SK-N-SH (cell line): ENCODE measurements around the gene PHYKPL. TPM values are rescaled to one million over a fixed set of nuclear protein-coding genes. Genes with fewer than 3 reads are reported as not detected.

ENCODE experiments used
- CTCF ChIA-PET: fragments of 300-600, 350-600 bp; formaldehyde crosslinking; extraction: SDS; loops from one replicate; lab custom pipeline; 2021; lab: Yijun Ruan, JAX
- POLR2A ChIA-PET: fragments of 350-600 bp; sonication (Branson Sonifier 250); formaldehyde crosslinking; extraction: SDS; loops from one replicate; lab custom pipeline; 2020; ENCODE audit warnings: antibody characterized with exemption, inconsistent platforms; lab: Yijun Ruan, JAX
- DNase-seq: peaks from one replicate; pipeline ENCODE4 v3.0.0; 2012
- H2AFZ ChIP-seq: fragments of 200-600 bp; sonication (generic); 2 replicates; pipeline ENCODE4 v1.8.1; 2016; ENCODE audit warnings: antibody characterized with exemption, mild to moderate bottlenecking, low read depth
- H3F3A ChIP-seq: fragments of 200-600 bp; sonication (generic); replicated peaks from 2 replicates; pipeline ENCODE3; 2016; ENCODE audit warnings: antibody characterized with exemption, mild to moderate bottlenecking; ENCODE audit not compliant: insufficient read depth
- H3K27ac ChIP-seq, 2 experiments: fragments of 200-500 bp in 1 of 2; fragments of 200-600 bp in 1 of 2; sonication (Bioruptor generic) in 1 of 2; sonication (generic), shearing (Covaris generic) in 1 of 2; 2 replicates each; pipeline versions ENCODE4 v1.5.1 to v1.6.1; 2014 to 2016; ENCODE audit warnings: low read depth in 2 of 2, inconsistent platforms in 1 of 2, low read length in 1 of 2, mild to moderate bottlenecking in 1 of 2, mixed read lengths in 1 of 2
- H3K27me3 ChIP-seq: fragments of 200-600 bp; sonication (generic), shearing (Covaris generic); 2 replicates; pipeline ENCODE4 v1.6.1; 2016; ENCODE audit warnings: mixed run types; ENCODE audit not compliant: insufficient read depth
- H3K36me3 ChIP-seq, 2 experiments: fragments of 200-500 bp in 1 of 2; fragments of 200-600 bp in 1 of 2; sonication (Bioruptor generic) in 1 of 2; sonication (generic) in 1 of 2; replicated peaks in 1 of 2; 2 replicates each; pipeline versions ENCODE3 to v1.5.1; 2014 to 2016; ENCODE audit warnings: low read length in 1 of 2, mild to moderate bottlenecking in 1 of 2; ENCODE audit not compliant: insufficient read depth in 2 of 2, control insufficient read depth in 1 of 2
- H3K4me1 ChIP-seq, 2 experiments: fragments of 200-500 bp in 1 of 2; fragments of 200-600 bp in 1 of 2; sonication (Bioruptor generic) in 1 of 2; sonication (generic), shearing (Covaris generic) in 1 of 2; 2 replicates each; pipeline versions ENCODE4 v1.5.1 to v1.6.1; 2014 to 2016; ENCODE audit warnings: low read depth in 1 of 2, low read length in 1 of 2, mixed run types in 1 of 2; ENCODE audit not compliant: insufficient read depth in 2 of 2, control insufficient read depth in 1 of 2
- H3K4me2 ChIP-seq: fragments of 200-600 bp; sonication (generic), shearing (Covaris generic); 2 replicates; pipeline ENCODE4 v1.6.1; 2017; ENCODE audit warnings: mixed run types
- H3K4me3 ChIP-seq, 2 experiments: fragments of 200-500 bp in 1 of 2; fragments of 200-600 bp in 1 of 2; sonication (Bioruptor generic) in 1 of 2; sonication (generic), shearing (Covaris generic) in 1 of 2; 2 replicates each; pipeline versions ENCODE4 v1.5.1 to v1.8.1; 2014 to 2016; ENCODE audit warnings: low read depth in 2 of 2, inconsistent platforms in 1 of 2, low read length in 1 of 2, mild to moderate bottlenecking in 1 of 2, mixed read lengths in 1 of 2, moderate library complexity in 1 of 2
- H3K79me2 ChIP-seq: fragments of 200-600 bp; sonication (generic); 2 replicates; pipeline ENCODE4 v1.8.1; 2017; ENCODE audit warnings: mild to moderate bottlenecking; ENCODE audit not compliant: insufficient read depth
- H3K9ac ChIP-seq: fragments of 200-600 bp; sonication (generic); 2 replicates; pipeline ENCODE4 v1.6.1; 2017; ENCODE audit warnings: mixed run types
- H3K9me2 ChIP-seq: fragments of 200-600 bp; sonication (generic); 2 replicates; pipeline ENCODE4 v1.6.1; 2017; ENCODE audit warnings: mixed run types
- H3K9me3 ChIP-seq: fragments of 200-600 bp; sonication (generic); 2 replicates; pipeline ENCODE4 v1.6.1; 2017; ENCODE audit warnings: mixed run types, mild to moderate bottlenecking, moderate library complexity
- H4K20me1 ChIP-seq: fragments of 200-600 bp; sonication (generic); 2 replicates; pipeline ENCODE4 v1.6.1; 2017; ENCODE audit warnings: mild to moderate bottlenecking, mixed run types; ENCODE audit not compliant: insufficient read depth
- CHD2 ChIP-seq: fragments of 150-350 bp; IDR thresholded peaks from 2 replicates; pipeline ENCODE4 v1.6.1; 2018; ENCODE audit warnings: low read length; ENCODE audit not compliant: partially characterized antibody
- EP300 ChIP-seq, 2 experiments: IDR thresholded peaks; 2 replicates each; pipeline versions ENCODE4 v1.4.0 to v1.6.1; 2012; ENCODE audit warnings: borderline replicate concordance in 1 of 2, low read depth in 1 of 2, low read length in 1 of 2
- FOXM1 ChIP-seq: IDR thresholded peaks from 2 replicates; pipeline ENCODE4 v1.4.0; 2012; ENCODE audit warnings: low read depth, mild to moderate bottlenecking
- GABPA ChIP-seq: IDR thresholded peaks from 2 replicates; pipeline ENCODE4 v1.4.0; 2012; ENCODE audit warnings: low read depth, mild to moderate bottlenecking
- MXI1 ChIP-seq: IDR thresholded peaks from 2 replicates; pipeline ENCODE4 v1.6.1; 2012; ENCODE audit warnings: mild to moderate bottlenecking, low read depth, low read length, improper control_type of control experiment
- POLR2AphosphoS5 ChIP-seq: IDR thresholded peaks from 2 replicates; pipeline ENCODE4 v1.6.1; 2012; ENCODE audit warnings: low read depth, low read length
- RFX5 ChIP-seq: IDR thresholded peaks from 2 replicates; pipeline ENCODE4 v1.6.1; 2012; ENCODE audit warnings: mild to moderate bottlenecking, improper control_type of control experiment, low read length
- RXRA ChIP-seq: IDR thresholded peaks from 2 replicates; pipeline ENCODE4 v1.4.0; 2012; ENCODE audit warnings: low read depth, mild to moderate bottlenecking, borderline replicate concordance
- SMC3 ChIP-seq: IDR thresholded peaks from 2 replicates; pipeline ENCODE4 v1.6.1; 2012; ENCODE audit warnings: low read depth, low read length, improper control_type of control experiment
- YY1 ChIP-seq: IDR thresholded peaks from 2 replicates; pipeline ENCODE4 v1.4.0; 2012; ENCODE audit warnings: low read depth, mild to moderate bottlenecking
- WGBS: methylation state at CpG from one replicate; pipeline ENCODE4 v1.1.6; 2017; ENCODE audit warnings: low lambda C conversion rate; 5-methylcytosine and 5-hydroxymethylcytosine counted together
- polyA plus RNA-seq, 3 experiments: library from polyadenylated mRNA; depleted of rRNA; stranded (reverse); fragments of >200 nt; gene quantifications; 2 replicates each; pipeline ENCODE4 v1.2.3, GENCODE V29; 2012
- TF ChIP-seq, protein P1 (sequence below): IDR thresholded peaks from 2 replicates; pipeline ENCODE4; 2012
- TF ChIP-seq, protein P2 (sequence below): fragments of 200-600 bp; sonication (generic); IDR thresholded peaks from 2 replicates; pipeline ENCODE4 v1.6.1; 2017; ENCODE audit warnings: antibody characterized with exemption, mild to moderate bottlenecking, moderate library complexity
- TF ChIP-seq, protein P3 (sequence below): fragments of 150-350 bp; IDR thresholded peaks from 2 replicates; pipeline ENCODE4 v1.6.1; 2016; ENCODE audit warnings: mild to moderate bottlenecking, low read depth, low read length

The PHYKPL gene
- polyA plus RNA-seq, 1 of the 3 experiments (the other 2 are of a cell fraction), result 46.8 TPM

- TF ChIP-seq, protein P1, sequence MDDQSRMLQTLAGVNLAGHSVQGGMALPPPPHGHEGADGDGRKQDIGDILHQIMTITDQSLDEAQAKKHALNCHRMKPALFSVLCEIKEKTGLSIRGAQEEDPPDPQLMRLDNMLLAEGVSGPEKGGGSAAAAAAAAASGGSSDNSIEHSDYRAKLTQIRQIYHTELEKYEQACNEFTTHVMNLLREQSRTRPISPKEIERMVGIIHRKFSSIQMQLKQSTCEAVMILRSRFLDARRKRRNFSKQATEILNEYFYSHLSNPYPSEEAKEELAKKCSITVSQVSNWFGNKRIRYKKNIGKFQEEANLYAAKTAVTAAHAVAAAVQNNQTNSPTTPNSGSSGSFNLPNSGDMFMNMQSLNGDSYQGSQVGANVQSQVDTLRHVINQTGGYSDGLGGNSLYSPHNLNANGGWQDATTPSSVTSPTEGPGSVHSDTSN, result no peak
- TF ChIP-seq YY1, result no peak
Observed at GRCh38 chr5:178202541-178202940, 30.1 kb downstream of the PHYKPL start (continued).

- ChIA-PET POLR2A (no interaction called here), CTCF (interaction anchor here (1.0 to 3.3 kb wide), 2 partner anchors 44 to 126 kb away, joined by 4 to 24 read pairs; no protein-coding TSS in a partner anchor)
Observed at GRCh38 chr5:178201927-178202235, 30.7 kb downstream of the PHYKPL start.

More at GRCh38 chr5:178201927-178202235, 30.7 kb downstream of the PHYKPL start:
- Histone ChIP-seq H3K4me1 (peaks cover 9 to 11% of the 10 kb centered on the region in 2 experiments), H3K36me3 (peaks cover 12 to 13% of the 10 kb centered on the region in 2 experiments), H3K9me2 (no peaks in the 10 kb centered on the region), H3K79me2 (peaks cover 35% of the 10 kb centered on the region), H3K9ac (no peak overlapping the region), H3K4me2 (no peak overlapping the region), H3K4me3 (no peak overlapping the region), H3K27me3 (no peaks in the 10 kb centered on the region), H3K9me3 (no peaks in the 10 kb centered on the region)
- WGBS, result 50% methylated on average over 2 of the region's 2 CpGs
- no peak for DNase-seq
- TF ChIP-seq FOXM1 (no peak), SMC3 (no peak), RXRA (no peak), CHD2 (no peak), POLR2AphosphoS5 (no peak), GABPA (no peak), EP300 (IDR thresholded peaks at IDR 0.05; ENCODE audit: borderline replicate concordance in 1 of 2, low read depth in 1 of 2, low read length in 1 of 2) (no peak), YY1 (no peak), RFX5 (no peak), MXI1 (no peak)
- TF ChIP-seq, protein P2, sequence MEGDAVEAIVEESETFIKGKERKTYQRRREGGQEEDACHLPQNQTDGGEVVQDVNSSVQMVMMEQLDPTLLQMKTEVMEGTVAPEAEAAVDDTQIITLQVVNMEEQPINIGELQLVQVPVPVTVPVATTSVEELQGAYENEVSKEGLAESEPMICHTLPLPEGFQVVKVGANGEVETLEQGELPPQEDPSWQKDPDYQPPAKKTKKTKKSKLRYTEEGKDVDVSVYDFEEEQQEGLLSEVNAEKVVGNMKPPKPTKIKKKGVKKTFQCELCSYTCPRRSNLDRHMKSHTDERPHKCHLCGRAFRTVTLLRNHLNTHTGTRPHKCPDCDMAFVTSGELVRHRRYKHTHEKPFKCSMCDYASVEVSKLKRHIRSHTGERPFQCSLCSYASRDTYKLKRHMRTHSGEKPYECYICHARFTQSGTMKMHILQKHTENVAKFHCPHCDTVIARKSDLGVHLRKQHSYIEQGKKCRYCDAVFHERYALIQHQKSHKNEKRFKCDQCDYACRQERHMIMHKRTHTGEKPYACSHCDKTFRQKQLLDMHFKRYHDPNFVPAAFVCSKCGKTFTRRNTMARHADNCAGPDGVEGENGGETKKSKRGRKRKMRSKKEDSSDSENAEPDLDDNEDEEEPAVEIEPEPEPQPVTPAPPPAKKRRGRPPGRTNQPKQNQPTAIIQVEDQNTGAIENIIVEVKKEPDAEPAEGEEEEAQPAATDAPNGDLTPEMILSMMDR, result no peak
- TF ChIP-seq, protein P3, sequence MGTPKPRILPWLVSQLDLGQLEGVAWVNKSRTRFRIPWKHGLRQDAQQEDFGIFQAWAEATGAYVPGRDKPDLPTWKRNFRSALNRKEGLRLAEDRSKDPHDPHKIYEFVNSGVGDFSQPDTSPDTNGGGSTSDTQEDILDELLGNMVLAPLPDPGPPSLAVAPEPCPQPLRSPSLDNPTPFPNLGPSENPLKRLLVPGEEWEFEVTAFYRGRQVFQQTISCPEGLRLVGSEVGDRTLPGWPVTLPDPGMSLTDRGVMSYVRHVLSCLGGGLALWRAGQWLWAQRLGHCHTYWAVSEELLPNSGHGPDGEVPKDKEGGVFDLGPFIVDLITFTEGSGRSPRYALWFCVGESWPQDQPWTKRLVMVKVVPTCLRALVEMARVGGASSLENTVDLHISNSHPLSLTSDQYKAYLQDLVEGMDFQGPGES, result no peak
- TF ChIP-seq, protein P1, result no peak
- TF ChIP-seq, all 33 proteins: peak for 0
- Histone ChIP-seq H3F3A (peaks cover 3% of the 10 kb centered on the region), H4K20me1 (peaks cover 17% of the 10 kb centered on the region), H3K27ac (no peak overlapping the region), H2AFZ (no peak overlapping the region)
